ENCODE results near the gene CHRNB1.

GRCh38 chr17:7426203-7426863 lies 18.5 kb upstream of the CHRNB1 start:
- TF ChIP-seq POLR2A (IDR thresholded peaks at IDR 0.05), result no peak
- TF ChIP-seq CTCF (IDR thresholded peaks at IDR 0.05), result no peak

Measured in lower leg skin (tissue), 3 donors.